ENCODE data around the gene CDH13.

Gene CDH13

GRCh38 chr16:83441517-83441916 lies 814.7 kb downstream of the CDH13 start:
- no peaks in the 10 kb centered on the region for H3K36me3 ChIP-seq (ENCODE audit: insufficient read depth, low read length)
- H3K27me3 ChIP-seq (ENCODE audit: control insufficient read depth in 1 of 2, insufficient read depth in 2 of 2, low read length in 2 of 2) = no peaks in the 10 kb centered on the region
- no peaks in the 10 kb centered on the region for H3K4me1 ChIP-seq (ENCODE audit: insufficient read depth, low read length)
- no peak overlapping the region for H3K4me3 ChIP-seq (ENCODE audit: low read depth in 1 of 2, low read length in 2 of 2)
- H3K9ac ChIP-seq (ENCODE audit: low read length) = no peak overlapping the region
- H3K27ac ChIP-seq (ENCODE audit: low read depth, low read length) = no peak overlapping the region
- no peaks in the 10 kb centered on the region for H3K9me3 ChIP-seq (ENCODE audit: low read length)

GRCh38 chr16:83443972-83444371 lies 817.2 kb downstream of the CDH13 start:
- Histone ChIP-seq H3K27ac (ENCODE audit: low read depth, low read length) (no peak overlapping the region), H3K36me3 (ENCODE audit: insufficient read depth, low read length) (no peaks in the 10 kb centered on the region), H3K9me3 (ENCODE audit: low read length) (no peaks in the 10 kb centered on the region), H3K9ac (ENCODE audit: low read length) (no peak overlapping the region), H3K4me3 (ENCODE audit: low read depth in 1 of 2, low read length in 2 of 2) (no peak overlapping the region), H3K4me1 (ENCODE audit: insufficient read depth, low read length) (no peaks in the 10 kb centered on the region), H3K27me3 (ENCODE audit: control insufficient read depth in 1 of 2, insufficient read depth in 2 of 2, low read length in 2 of 2) (no peaks in the 10 kb centered on the region)

GRCh38 chr16:83447560-83447959 lies 820.8 kb downstream of the CDH13 start:
- H3K4me3 ChIP-seq (ENCODE audit: low read depth in 1 of 2, low read length in 2 of 2) = no peak overlapping the region

GRCh38 chr16:83449861-83450260 lies 823.1 kb downstream of the CDH13 start:
- Histone ChIP-seq H3K9ac (ENCODE audit: low read length) (no peak overlapping the region), H3K9me3 (ENCODE audit: low read length) (no peaks in the 10 kb centered on the region), H3K4me1 (ENCODE audit: insufficient read depth, low read length) (no peaks in the 10 kb centered on the region), H3K4me3 (ENCODE audit: low read depth in 1 of 2, low read length in 2 of 2) (no peak overlapping the region), H3K36me3 (ENCODE audit: insufficient read depth, low read length) (no peaks in the 10 kb centered on the region), H3K27me3 (ENCODE audit: control insufficient read depth in 1 of 2, insufficient read depth in 2 of 2, low read length in 2 of 2) (no peaks in the 10 kb centered on the region), H3K27ac (ENCODE audit: low read depth, low read length) (no peak overlapping the region)

More at GRCh38 chr16:83447560-83447959, 820.8 kb downstream of the CDH13 start:
- H3K9ac ChIP-seq (ENCODE audit: low read length) = no peak overlapping the region
- no peaks in the 10 kb centered on the region for H3K27me3 ChIP-seq (ENCODE audit: control insufficient read depth in 1 of 2, insufficient read depth in 2 of 2, low read length in 2 of 2)
- no peaks in the 10 kb centered on the region for H3K4me1 ChIP-seq (ENCODE audit: insufficient read depth, low read length)
- no peaks in the 10 kb centered on the region for H3K9me3 ChIP-seq (ENCODE audit: low read length)
- no peaks in the 10 kb centered on the region for H3K36me3 ChIP-seq (ENCODE audit: insufficient read depth, low read length)
- H3K27ac ChIP-seq (ENCODE audit: low read depth, low read length) = no peak overlapping the region

- no peak overlapping the region for H3K27ac ChIP-seq (ENCODE audit: low read depth, low read length)
- H3K4me3 ChIP-seq (ENCODE audit: low read depth in 1 of 2, low read length in 2 of 2) = no peak overlapping the region
- H3K36me3 ChIP-seq (ENCODE audit: insufficient read depth, low read length) = no peaks in the 10 kb centered on the region
- H3K9me3 ChIP-seq (ENCODE audit: low read length) = no peaks in the 10 kb centered on the region
- no peaks in the 10 kb centered on the region for H3K4me1 ChIP-seq (ENCODE audit: insufficient read depth, low read length)
- no peak overlapping the region for H3K9ac ChIP-seq (ENCODE audit: low read length)
- H3K27me3 ChIP-seq (ENCODE audit: control insufficient read depth in 1 of 2, insufficient read depth in 2 of 2, low read length in 2 of 2) = no peaks in the 10 kb centered on the region
Observed at GRCh38 chr16:83453977-83454376, 827.2 kb downstream of the CDH13 start.

- Histone ChIP-seq H3K4me1 (ENCODE audit: insufficient read depth, low read length) (no peaks in the 10 kb centered on the region), H3K4me3 (ENCODE audit: low read depth in 1 of 2, low read length in 2 of 2) (no peak overlapping the region), H3K27me3 (ENCODE audit: control insufficient read depth in 1 of 2, insufficient read depth in 2 of 2, low read length in 2 of 2) (no peaks in the 10 kb centered on the region), H3K9me3 (ENCODE audit: low read length) (no peaks in the 10 kb centered on the region), H3K9ac (ENCODE audit: low read length) (no peak overlapping the region), H3K36me3 (ENCODE audit: insufficient read depth, low read length) (no peaks in the 10 kb centered on the region), H3K27ac (ENCODE audit: low read depth, low read length) (no peak overlapping the region)
Observed at GRCh38 chr16:83455716-83456115, 828.9 kb downstream of the CDH13 start.

GRCh38 chr16:83456934-83457333 lies 830.2 kb downstream of the CDH13 start:
- Histone ChIP-seq H3K36me3 (ENCODE audit: insufficient read depth, low read length) (no peaks in the 10 kb centered on the region), H3K4me1 (ENCODE audit: insufficient read depth, low read length) (no peaks in the 10 kb centered on the region), H3K4me3 (ENCODE audit: low read depth in 1 of 2, low read length in 2 of 2) (no peak overlapping the region), H3K27ac (ENCODE audit: low read depth, low read length) (no peak overlapping the region), H3K27me3 (ENCODE audit: control insufficient read depth in 1 of 2, insufficient read depth in 2 of 2, low read length in 2 of 2) (no peaks in the 10 kb centered on the region), H3K9ac (ENCODE audit: low read length) (no peak overlapping the region), H3K9me3 (ENCODE audit: low read length) (no peaks in the 10 kb centered on the region)

GRCh38 chr16:83458612-83459011 lies 831.8 kb downstream of the CDH13 start:
- Histone ChIP-seq H3K9ac (ENCODE audit: low read length) (no peak overlapping the region), H3K4me3 (ENCODE audit: low read depth in 1 of 2, low read length in 2 of 2) (no peak overlapping the region), H3K27ac (ENCODE audit: low read depth, low read length) (no peak overlapping the region), H3K4me1 (ENCODE audit: insufficient read depth, low read length) (no peaks in the 10 kb centered on the region), H3K9me3 (ENCODE audit: low read length) (no peaks in the 10 kb centered on the region), H3K36me3 (ENCODE audit: insufficient read depth, low read length) (no peaks in the 10 kb centered on the region), H3K27me3 (ENCODE audit: control insufficient read depth in 1 of 2, insufficient read depth in 2 of 2, low read length in 2 of 2) (no peaks in the 10 kb centered on the region)

- H3K4me3 ChIP-seq (ENCODE audit: low read depth in 1 of 2, low read length in 2 of 2) = no peak overlapping the region
- no peaks in the 10 kb centered on the region for H3K36me3 ChIP-seq (ENCODE audit: insufficient read depth, low read length)
- no peaks in the 10 kb centered on the region for H3K9me3 ChIP-seq (ENCODE audit: low read length)
- no peaks in the 10 kb centered on the region for H3K27me3 ChIP-seq (ENCODE audit: control insufficient read depth in 1 of 2, insufficient read depth in 2 of 2, low read length in 2 of 2)
- H3K27ac ChIP-seq (ENCODE audit: low read depth, low read length) = no peak overlapping the region
- H3K4me1 ChIP-seq (ENCODE audit: insufficient read depth, low read length) = no peaks in the 10 kb centered on the region
- no peak overlapping the region for H3K9ac ChIP-seq (ENCODE audit: low read length)
Observed at GRCh38 chr16:83464991-83465390, 838.2 kb downstream of the CDH13 start.

GRCh38 chr16:83470416-83470815 lies 843.6 kb downstream of the CDH13 start:
- Histone ChIP-seq H3K36me3 (ENCODE audit: insufficient read depth, low read length) (no peaks in the 10 kb centered on the region), H3K27me3 (ENCODE audit: control insufficient read depth in 1 of 2, insufficient read depth in 2 of 2, low read length in 2 of 2) (no peaks in the 10 kb centered on the region)

GRCh38 chr16:83472776-83473501 lies 846.2 kb downstream of the CDH13 start:
- H3K9me3 ChIP-seq (ENCODE audit: low read length) = no peaks in the 10 kb centered on the region
- no peaks in the 10 kb centered on the region for H3K36me3 ChIP-seq (ENCODE audit: insufficient read depth, low read length)
- H3K27me3 ChIP-seq (ENCODE audit: control insufficient read depth in 1 of 2, insufficient read depth in 2 of 2, low read length in 2 of 2) = no peaks in the 10 kb centered on the region
- no peak overlapping the region for H3K9ac ChIP-seq (ENCODE audit: low read length)
- H3K27ac ChIP-seq (ENCODE audit: low read depth, low read length) = no peak overlapping the region
- no peak overlapping the region for H3K4me3 ChIP-seq (ENCODE audit: low read depth in 1 of 2, low read length in 2 of 2)
- no peaks in the 10 kb centered on the region for H3K4me1 ChIP-seq (ENCODE audit: insufficient read depth, low read length)

More at GRCh38 chr16:83470416-83470815, 843.6 kb downstream of the CDH13 start:
- no peaks in the 10 kb centered on the region for H3K9me3 ChIP-seq (ENCODE audit: low read length)
- no peak overlapping the region for H3K9ac ChIP-seq (ENCODE audit: low read length)
- no peak overlapping the region for H3K4me3 ChIP-seq (ENCODE audit: low read depth in 1 of 2, low read length in 2 of 2)
- no peak overlapping the region for H3K27ac ChIP-seq (ENCODE audit: low read depth, low read length)
- no peaks in the 10 kb centered on the region for H3K4me1 ChIP-seq (ENCODE audit: insufficient read depth, low read length)

All from muscle layer of colon (tissue), 2 donors.